Measurements from ENCODE around the gene KLK2. TPM values are rescaled to one million over a fixed set of nuclear protein-coding genes. Genes with fewer than 3 reads are reported as not detected.

KLK2 gene
- under 1 TPM in 2 of 4 donors, not detected in 2; 0.03 to 0.24 TPM for polyA plus RNA-seq (ENCODE audit: insufficient read length in 4 of 4)

- DNase-seq (ENCODE audit: low read depth in 4 of 4, low spot score in 3 of 4): no peak
Observed at GRCh38 chr19:50873056-50873455, at the start of gene KLK2. TSS of gene KLK2 (plus strand) at chr19:50873439. CDS start at chr19:50873474, 35 bp downstream.

GRCh38 chr19:50826492-50827240, 46.6 kb upstream of the KLK2 start:
- no peak for DNase-seq (ENCODE audit: low read depth in 4 of 4, low spot score in 3 of 4)

- no peak for DNase-seq (ENCODE audit: low read depth in 4 of 4, low spot score in 3 of 4)
Observed at GRCh38 chr19:50827476-50827875, 45.8 kb upstream of the KLK2 start.

GRCh38 chr19:50829801-50830200, 43.4 kb upstream of the KLK2 start:
- no peak for DNase-seq (ENCODE audit: low read depth in 4 of 4, low spot score in 3 of 4)

- no peak for DNase-seq (ENCODE audit: low read depth in 4 of 4, low spot score in 3 of 4)
Observed at GRCh38 chr19:50830266-50831025, 42.8 kb upstream of the KLK2 start.

GRCh38 chr19:50831026-50831396, 42.2 kb upstream of the KLK2 start:
- DNase-seq (ENCODE audit: low read depth in 4 of 4, low spot score in 3 of 4): no peak

- no peak for DNase-seq (ENCODE audit: low read depth in 4 of 4, low spot score in 3 of 4)
Observed at GRCh38 chr19:50832666-50833065, 40.6 kb upstream of the KLK2 start.

GRCh38 chr19:50833117-50833801, 40.0 kb upstream of the KLK2 start, which contains the start of gene KLK15:
TSS of gene KLK15 (minus strand) at chr19:50833574. CDS start at chr19:50831492, 2,082 bp downstream.
- no peak for DNase-seq (ENCODE audit: low read depth in 4 of 4, low spot score in 3 of 4)

GRCh38 chr19:50833802-50834167, 39.5 kb upstream of the KLK2 start:
- DNase-seq (ENCODE audit: low read depth in 4 of 4, low spot score in 3 of 4): no peak

- peak in 1 of 4 donors; percentile 12 for DNase-seq (ENCODE audit: low read depth in 4 of 4, low spot score in 3 of 4)
Observed at GRCh38 chr19:50835103-50835784, 38.0 kb upstream of the KLK2 start.

GRCh38 chr19:50835785-50836542, 37.3 kb upstream of the KLK2 start:
- DNase-seq (ENCODE audit: low read depth in 4 of 4, low spot score in 3 of 4): peak; percentile 38 to 60 (median 54)

- no peak for DNase-seq (ENCODE audit: low read depth in 4 of 4, low spot score in 3 of 4)
Observed at GRCh38 chr19:50836543-50837195, 36.6 kb upstream of the KLK2 start.

- no peak for DNase-seq (ENCODE audit: low read depth in 4 of 4, low spot score in 3 of 4)
Observed at GRCh38 chr19:50837300-50837699, 35.9 kb upstream of the KLK2 start.

- DNase-seq (ENCODE audit: low read depth in 4 of 4, low spot score in 3 of 4): no peak
Observed at GRCh38 chr19:50838239-50838638, 35.0 kb upstream of the KLK2 start.

- DNase-seq (ENCODE audit: low read depth in 4 of 4, low spot score in 3 of 4): no peak
Observed at GRCh38 chr19:50839712-50840655, 33.3 kb upstream of the KLK2 start.

- no peak for DNase-seq (ENCODE audit: low read depth in 4 of 4, low spot score in 3 of 4)
Observed at GRCh38 chr19:50842130-50842529, 31.1 kb upstream of the KLK2 start.

- DNase-seq (ENCODE audit: low read depth in 4 of 4, low spot score in 3 of 4): no peak
Observed at GRCh38 chr19:50843205-50843604, 30.0 kb upstream of the KLK2 start.

GRCh38 chr19:50843701-50844221, 29.5 kb upstream of the KLK2 start:
- DNase-seq (ENCODE audit: low read depth in 4 of 4, low spot score in 3 of 4): no peak
